GM19455 (cell line): ENCODE measurements around the gene MOB3A.

Experiments
- ATAC-seq: cut with Tn5 transposase; IDR thresholded peaks from one replicate; pipeline ENCODE4 v1.9.1; 2021; ENCODE audit not compliant: unreplicated experiment

Gene MOB3A

GRCh38 chr19:2047449-2048103 is 48.5 kb downstream of the MOB3A start:
- no peak for ATAC-seq

GRCh38 chr19:2047076-2047448 is 49.1 kb downstream of the MOB3A start:
- no peak for ATAC-seq

GRCh38 chr19:2046046-2046907 is 49.8 kb downstream of the MOB3A start:
- ATAC-seq, result no peak

GRCh38 chr19:2045501-2046045 is 50.6 kb downstream of the MOB3A start:
- ATAC-seq, result no peak

GRCh38 chr19:2044709-2045500 is 51.2 kb downstream of the MOB3A start:
- ATAC-seq, result no peak

GRCh38 chr19:2043961-2044708 is 52.0 kb downstream of the MOB3A start:
- no peak for ATAC-seq

- no peak for ATAC-seq
Observed at GRCh38 chr19:2043251-2043641, 52.9 kb downstream of the MOB3A start.

- peak; percentile 15 for ATAC-seq
Observed at GRCh38 chr19:2042485-2043250, 53.5 kb downstream of the MOB3A start.

GRCh38 chr19:2041683-2042484 is 54.2 kb downstream of the MOB3A start:
- ATAC-seq, result peak; percentile 55

GRCh38 chr19:2041433-2041682 is 54.8 kb downstream of the MOB3A start:
- ATAC-seq, result no peak

GRCh38 chr19:2040647-2041432 is 55.3 kb downstream of the MOB3A start:
- no peak for ATAC-seq

GRCh38 chr19:2039959-2040646 is 56.0 kb downstream of the MOB3A start:
- no peak for ATAC-seq

- no peak for ATAC-seq
Observed at GRCh38 chr19:2039089-2039958, 56.8 kb downstream of the MOB3A start.

GRCh38 chr19:2038284-2039088 is 57.6 kb downstream of the MOB3A start:
- ATAC-seq, result no peak

- ATAC-seq, result no peak
Observed at GRCh38 chr19:2037651-2038255, 58.4 kb downstream of the MOB3A start.

- no peak for ATAC-seq
Observed at GRCh38 chr19:2036424-2036823, 59.7 kb downstream of the MOB3A start.
